Loucy (cell line): ENCODE measurements around the gene IFNGR1.

ENCODE experiments used
- CTCF ChIP-seq: fragments of 200-600 bp; sonication (generic); conservative IDR thresholded peaks from 2 replicates; pipeline ENCODE4 v1.5.1; 2014; ENCODE audit warnings: mild to moderate bottlenecking, antibody characterized with exemption, low read length
- EZH2phosphoT487 ChIP-seq: fragments of 200-600 bp; IDR thresholded peaks from 2 replicates; pipeline ENCODE4 v1.6.1; 2018; ENCODE audit warnings: antibody characterized with exemption, mild to moderate bottlenecking, moderate library complexity, borderline replicate concordance

DNA sequence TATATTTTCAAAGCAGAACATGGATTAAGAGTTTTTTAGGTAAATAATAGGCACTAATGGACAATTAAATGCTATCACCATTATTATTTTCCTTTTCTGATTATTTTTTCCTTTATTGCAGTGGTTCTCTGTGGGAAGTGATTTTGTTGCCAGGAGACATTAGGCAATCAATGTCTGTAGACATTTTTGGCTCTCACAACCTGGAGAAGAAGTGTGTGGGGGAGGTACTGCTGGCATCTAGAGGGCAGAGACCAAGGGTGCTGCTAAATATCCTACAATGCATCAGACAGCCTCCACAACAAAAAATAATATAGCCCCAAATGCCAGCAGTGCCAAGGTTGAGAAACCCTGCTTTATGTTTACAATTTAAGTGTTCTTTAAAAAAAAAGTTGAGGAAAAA is 8.3 kb downstream of the IFNGR1 start:
- TF ChIP-seq CTCF = no peak
- TF ChIP-seq EZH2phosphoT487 = no peak
